HG03565 (cell line): ENCODE measurements around the gene LZTR1.

Experiments
- ATAC-seq: cut with Tn5 transposase; IDR thresholded peaks from one replicate; pipeline ENCODE4 v1.9.1; 2021; ENCODE audit warnings: mild to moderate bottlenecking, moderate library complexity; ENCODE audit not compliant: unreplicated experiment

The LZTR1 gene

GRCh38 chr22:20979940-20980453 is 2.1 kb upstream of the LZTR1 start:
- no peak for ATAC-seq

- no peak for ATAC-seq
These were observed 1.6 kb upstream of the LZTR1 start for GRCh38 chr22:20980523-20980922.

GRCh38 chr22:20980938-20981722 is 967 bp upstream of the LZTR1 start:
- no peak for ATAC-seq

GRCh38 chr22:20982563-20982882 is 426 bp downstream of the LZTR1 start:
- no peak for ATAC-seq

- ATAC-seq: no peak
These were observed 1.1 kb downstream of the LZTR1 start for GRCh38 chr22:20983081-20983771.

GRCh38 chr22:20985720-20986119 is 3.6 kb downstream of the LZTR1 start:
- ATAC-seq: no peak

- ATAC-seq: no peak
These were observed 4.3 kb downstream of the LZTR1 start for GRCh38 chr22:20986365-20986764.

- no peak for ATAC-seq
These were observed 5.3 kb downstream of the LZTR1 start for GRCh38 chr22:20987375-20987774.

- ATAC-seq: no peak
These were observed 6.7 kb downstream of the LZTR1 start for GRCh38 chr22:20988573-20989322.

- no peak for ATAC-seq
These were observed 7.4 kb downstream of the LZTR1 start for GRCh38 chr22:20989323-20990138.

GRCh38 chr22:20990184-20991180 is 8.4 kb downstream of the LZTR1 start:
- no peak for ATAC-seq

GRCh38 chr22:20991252-20992055 is 9.4 kb downstream of the LZTR1 start:
- ATAC-seq: no peak

GRCh38 chr22:20992056-20992442 is 10.0 kb downstream of the LZTR1 start:
- no peak for ATAC-seq

GRCh38 chr22:20992456-20993303 is 10.6 kb downstream of the LZTR1 start:
- no peak for ATAC-seq

- no peak for ATAC-seq
These were observed 11.4 kb downstream of the LZTR1 start for GRCh38 chr22:20993304-20994127.

- no peak for ATAC-seq
These were observed 12.2 kb downstream of the LZTR1 start for GRCh38 chr22:20994128-20994901.
